SK-N-MC (cell line): ENCODE measurements around the gene SLC1A2.

Source experiments
- DNase-seq: peaks from one replicate; pipeline ENCODE4 v3.0.0-alpha.2; 2011; ENCODE audit warnings: low read depth, low spot score
- H3K27ac ChIP-seq: fragments of 200-600 bp; sonication (generic); 2 replicates; pipeline ENCODE4 v1.5.1; 2016; ENCODE audit warnings: mixed run types
- H3K36me3 ChIP-seq: fragments of 200-600 bp; sonication (generic); 2 replicates; pipeline ENCODE4 v1.6.1; 2017; ENCODE audit warnings: antibody characterized with exemption, low read length, mixed read lengths; ENCODE audit not compliant: insufficient read depth
- H3K4me3 ChIP-seq: fragments of 200-600 bp; sonication (generic); 2 replicates; pipeline ENCODE4 v1.5.1; 2016
- H3K9ac ChIP-seq: fragments of 200-600 bp; sonication (generic); 2 replicates; pipeline ENCODE4 v1.8.0; 2017; ENCODE audit warnings: mixed run types, mixed read lengths; ENCODE audit not compliant: insufficient read length
- H3K9me3 ChIP-seq: fragments of 200-600 bp; sonication (generic); 2 replicates; pipeline ENCODE4 v1.6.1; 2017; ENCODE audit warnings: low read depth, mild to moderate bottlenecking, antibody characterized with exemption, low read length, moderate library complexity, mixed read lengths
- EZH2 ChIP-seq: fragments of 200-600 bp; sonication (generic); IDR thresholded peaks from one replicate; pipeline ENCODE4 v1.6.1; 2017; ENCODE audit warnings: antibody characterized with exemption
- FOXP2 ChIP-seq: optimal IDR thresholded peaks from 2 replicates; pipeline ENCODE3; 2011; ENCODE audit warnings: mild to moderate bottlenecking, moderate library complexity; ENCODE audit not compliant: insufficient read depth; ENCODE audit errors: extremely low read length, control extremely low read depth
- POLR2AphosphoS5 ChIP-seq: IDR thresholded peaks from 2 replicates; pipeline ENCODE4 v1.6.1; 2012; ENCODE audit warnings: mild to moderate bottlenecking, low read depth, low read length, borderline replicate concordance

SLC1A2 gene

DNA sequence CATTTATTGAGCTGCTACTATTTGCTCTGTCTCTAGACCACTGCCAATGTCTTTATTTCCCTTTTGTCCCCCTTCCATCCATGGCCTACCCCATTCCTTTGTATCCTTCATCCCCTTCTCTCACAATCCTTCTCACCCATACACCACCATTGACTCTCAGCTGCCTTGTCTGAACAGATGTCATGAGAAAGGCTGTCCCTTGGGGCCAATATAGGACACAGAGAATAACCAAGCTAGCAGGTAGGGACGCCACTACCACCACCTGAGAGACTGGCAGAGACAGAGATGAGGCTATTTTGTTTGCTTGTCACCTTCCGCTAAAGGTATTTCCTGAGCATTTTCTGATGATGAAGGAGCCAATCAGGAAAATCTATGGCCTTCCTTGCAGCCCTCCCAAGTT, 141.5 kb downstream of the SLC1A2 start:
- no peak for TF ChIP-seq POLR2AphosphoS5
- no peak for TF ChIP-seq FOXP2
- TF ChIP-seq EZH2 = no peak
- H3K4me3 ChIP-seq = no peak overlapping the region
- no peak overlapping the region for H3K27ac ChIP-seq

DNA sequence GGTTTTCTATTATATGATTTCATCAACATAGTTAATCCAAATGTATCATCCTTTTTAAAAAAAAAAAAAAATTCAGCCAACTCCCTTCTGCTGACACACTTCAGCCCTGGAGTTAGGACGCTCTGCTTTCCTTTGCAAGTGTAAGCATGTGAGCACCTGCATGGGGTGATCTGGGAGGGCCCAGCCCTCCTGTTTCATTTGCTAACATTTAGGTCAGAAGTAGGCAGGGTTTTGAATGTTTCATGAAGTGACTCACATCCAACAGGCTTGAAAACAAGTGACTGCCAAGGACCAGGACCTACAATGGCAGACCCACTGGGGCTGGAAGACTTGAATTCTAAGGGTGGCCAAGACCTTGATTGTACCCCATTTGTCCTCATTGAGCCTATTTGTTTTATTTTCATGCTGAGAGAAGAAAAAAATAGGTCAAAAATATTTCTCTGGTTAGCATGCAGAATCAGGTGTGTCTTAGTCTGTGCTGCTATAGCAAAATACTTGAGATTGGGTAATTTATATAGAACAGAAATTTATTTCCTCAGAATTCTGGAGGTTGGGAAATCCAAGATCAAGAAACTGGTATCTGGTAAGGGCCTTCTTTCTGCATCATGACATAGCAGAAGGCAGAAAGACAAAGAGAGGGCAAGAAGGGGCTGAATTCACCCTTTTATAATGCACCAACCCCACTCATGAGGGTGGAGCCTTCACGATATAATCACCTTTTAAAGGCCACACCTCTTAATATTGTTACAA, 142.8 kb downstream of the SLC1A2 start:
- no peaks in the 10 kb centered on the region for H3K36me3 ChIP-seq
- DNase-seq = no peak
- no peak overlapping the region for H3K27ac ChIP-seq
- no peak overlapping the region for H3K9ac ChIP-seq
- H3K9me3 ChIP-seq = no peaks in the 10 kb centered on the region
- H3K4me3 ChIP-seq = no peak overlapping the region
- TF ChIP-seq EZH2 = no peak

More for the DNA sequence above, 141.5 kb downstream of the SLC1A2 start:
- no peak for DNase-seq
- Histone ChIP-seq H3K9me3 (no peaks in the 10 kb centered on the region), H3K9ac (no peak overlapping the region), H3K36me3 (no peaks in the 10 kb centered on the region)

DNA sequence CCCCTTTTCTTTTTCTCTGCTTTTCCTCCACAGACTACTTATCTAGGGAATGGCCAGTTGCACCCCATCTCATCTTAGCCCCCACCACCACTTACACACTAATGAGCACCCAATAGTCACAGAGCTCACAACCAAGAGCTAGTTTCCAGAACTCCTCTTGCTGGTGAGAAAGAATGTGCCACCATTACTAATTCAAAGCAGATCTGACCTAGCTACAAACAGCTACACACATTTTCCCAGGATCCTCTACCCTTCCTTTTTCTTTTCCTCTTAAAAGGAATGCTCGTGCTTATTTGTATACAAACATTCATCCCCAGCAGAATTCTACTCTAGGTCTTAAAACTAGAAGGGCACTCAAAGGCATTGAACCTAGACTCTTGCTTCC, 143.6 kb downstream of the SLC1A2 start:
- H3K4me3 ChIP-seq = no peak overlapping the region
- DNase-seq = no peak
- H3K9me3 ChIP-seq = no peaks in the 10 kb centered on the region
- no peak overlapping the region for H3K9ac ChIP-seq
- no peak for TF ChIP-seq FOXP2
- no peak for TF ChIP-seq POLR2AphosphoS5
- TF ChIP-seq EZH2 = no peak
- no peaks in the 10 kb centered on the region for H3K36me3 ChIP-seq
- no peak overlapping the region for H3K27ac ChIP-seq

DNA sequence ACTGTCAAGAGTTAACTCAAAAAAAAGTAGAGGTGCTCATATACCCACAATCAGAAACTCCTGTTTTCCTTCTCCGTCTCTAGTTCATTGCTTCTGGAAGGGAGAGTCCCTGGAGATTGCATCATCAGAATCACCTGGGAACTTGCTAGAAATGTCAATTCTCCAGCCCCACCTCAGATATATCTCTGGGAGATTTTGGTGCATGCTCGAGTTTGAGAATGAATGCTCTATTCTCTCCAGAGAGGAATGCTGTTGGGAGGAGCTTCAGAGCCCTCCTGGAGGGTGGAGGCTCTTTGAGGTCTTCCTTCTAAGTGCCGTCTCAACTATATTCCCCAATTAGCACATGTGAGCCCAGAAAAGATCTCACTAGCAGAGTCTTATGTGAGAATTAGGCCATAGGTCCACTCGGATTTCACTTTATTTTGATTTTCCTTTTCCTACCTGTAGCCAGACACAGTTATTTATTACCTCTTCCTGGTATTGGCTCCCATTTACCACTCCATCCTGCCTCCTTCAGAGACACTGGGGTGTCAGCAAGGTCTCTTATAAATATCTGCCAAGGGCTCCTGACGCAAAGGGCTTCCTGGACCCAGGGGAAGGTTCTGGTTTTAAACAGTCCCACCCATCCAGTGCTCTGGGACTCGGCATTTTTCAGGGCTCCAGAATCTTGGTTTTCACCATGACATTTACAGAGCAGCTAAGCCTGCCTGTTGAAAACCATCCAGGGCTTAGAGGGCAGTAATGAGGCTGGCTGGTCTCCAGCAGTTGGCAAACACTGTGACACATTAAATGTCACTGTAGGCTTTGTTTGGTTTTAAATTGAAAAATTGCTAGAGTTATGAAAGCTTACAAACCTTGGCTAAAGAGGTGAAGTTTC, 144.2 kb downstream of the SLC1A2 start:
- TF ChIP-seq EZH2 (no peak), POLR2AphosphoS5 (no peak), FOXP2 (no peak)
- Histone ChIP-seq H3K4me3 (no peak overlapping the region), H3K9ac (no peak overlapping the region), H3K9me3 (no peaks in the 10 kb centered on the region), H3K36me3 (no peaks in the 10 kb centered on the region), H3K27ac (no peak overlapping the region)
- DNase-seq = no peak

DNA sequence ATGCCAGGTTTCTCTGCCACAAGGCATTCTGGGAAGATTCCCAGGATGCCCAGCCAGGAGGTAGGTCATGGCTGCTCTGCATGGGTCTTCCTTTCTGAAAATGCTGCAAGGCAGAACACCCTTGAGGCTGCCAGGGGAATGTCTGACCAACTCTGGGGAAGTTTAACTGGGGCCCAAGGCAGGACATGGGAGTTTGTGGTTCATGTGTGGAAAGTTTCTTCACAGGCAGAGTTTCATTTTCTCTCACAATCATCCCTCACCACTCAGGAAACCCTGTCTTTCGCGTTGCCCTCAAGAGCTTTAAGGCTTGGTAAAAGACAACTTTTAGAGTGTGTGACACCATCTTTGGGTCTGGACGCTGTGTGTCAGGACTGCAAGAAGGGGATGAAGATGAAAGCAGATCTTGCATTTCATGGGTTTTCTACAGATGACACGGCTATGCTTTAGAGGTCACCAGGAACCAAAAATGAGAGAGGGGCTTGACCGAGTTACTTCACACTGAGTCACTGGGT, 146.9 kb downstream of the SLC1A2 start:
- Histone ChIP-seq H3K9me3 (no peaks in the 10 kb centered on the region), H3K9ac (no peak overlapping the region), H3K4me3 (no peak overlapping the region), H3K27ac (no peak overlapping the region), H3K36me3 (no peaks in the 10 kb centered on the region)
- DNase-seq = no peak
- TF ChIP-seq FOXP2 (no peak), EZH2 (no peak), POLR2AphosphoS5 (no peak)

DNA sequence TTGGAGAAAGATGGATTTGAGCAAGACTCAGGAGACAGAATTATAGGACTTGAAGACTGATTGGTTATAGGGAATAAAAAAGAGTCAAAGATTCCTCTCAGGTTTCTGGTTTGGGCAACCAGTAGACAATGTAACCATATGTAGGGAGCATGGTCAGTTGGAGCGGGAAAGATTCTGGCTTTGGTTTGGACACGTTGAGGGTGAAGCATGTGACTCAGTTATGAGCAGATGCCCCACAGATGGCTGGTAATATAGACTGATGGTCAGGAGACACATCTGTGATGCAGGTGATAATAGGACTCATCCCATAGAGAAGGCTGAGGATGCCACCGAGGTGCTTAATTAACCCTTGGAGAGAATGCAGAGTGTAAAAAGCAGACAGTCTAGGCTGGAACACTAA, 148.3 kb downstream of the SLC1A2 start:
- no peak for DNase-seq
- Histone ChIP-seq H3K27ac (no peak overlapping the region), H3K9me3 (no peaks in the 10 kb centered on the region), H3K36me3 (no peaks in the 10 kb centered on the region), H3K9ac (no peak overlapping the region), H3K4me3 (no peak overlapping the region)
- no peak for TF ChIP-seq POLR2AphosphoS5
- no peak for TF ChIP-seq FOXP2
- TF ChIP-seq EZH2 = no peak

DNA sequence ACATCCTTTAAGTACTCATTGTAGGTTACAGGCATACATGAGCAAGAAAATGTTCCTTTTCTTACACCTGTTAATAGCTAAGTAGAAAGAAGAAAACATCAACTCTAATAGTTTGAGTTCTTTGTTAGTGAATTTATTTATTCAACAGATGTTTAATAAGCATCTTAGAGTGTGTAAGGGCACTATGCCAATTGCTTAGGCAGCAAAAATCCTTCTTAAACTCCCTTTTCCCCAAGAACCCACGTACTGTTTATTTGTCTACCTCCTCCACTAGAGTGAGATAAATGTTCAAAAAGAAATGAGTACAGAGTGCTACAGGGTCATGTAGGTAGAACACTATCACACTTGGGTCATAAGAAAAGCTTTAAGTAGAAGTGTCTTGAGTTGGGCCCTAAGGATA, 149.0 kb downstream of the SLC1A2 start:
- no peak for DNase-seq
- Histone ChIP-seq H3K4me3 (no peak overlapping the region), H3K9me3 (no peaks in the 10 kb centered on the region), H3K9ac (no peak overlapping the region), H3K36me3 (no peaks in the 10 kb centered on the region), H3K27ac (no peak overlapping the region)
- TF ChIP-seq EZH2 (no peak), POLR2AphosphoS5 (no peak), FOXP2 (no peak)

DNA sequence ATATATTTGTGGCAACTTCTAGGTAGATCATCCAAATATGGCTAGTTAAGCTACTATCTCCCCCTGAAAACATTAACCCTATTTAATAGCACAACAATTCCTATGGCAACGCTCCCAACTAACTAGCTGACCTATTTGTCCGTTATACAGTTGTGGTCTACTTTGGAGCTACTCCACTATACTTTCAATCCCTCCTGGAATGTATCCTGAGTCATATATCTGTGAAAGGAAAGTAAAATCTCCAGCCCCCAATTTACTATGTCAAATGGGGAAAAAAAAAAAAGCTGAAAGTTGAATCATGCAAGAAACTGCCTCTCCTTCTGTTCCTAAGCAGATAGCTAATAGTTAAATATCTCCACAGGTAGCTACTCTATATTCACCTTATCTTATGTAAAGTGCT, 151.9 kb downstream of the SLC1A2 start:
- DNase-seq = no peak
- Histone ChIP-seq H3K36me3 (no peaks in the 10 kb centered on the region), H3K27ac (no peak overlapping the region), H3K9me3 (no peaks in the 10 kb centered on the region), H3K9ac (no peak overlapping the region), H3K4me3 (no peak overlapping the region)
- TF ChIP-seq EZH2 (no peak), FOXP2 (no peak), POLR2AphosphoS5 (no peak)
